HG03196 (cell line): ENCODE data around the gene TBCD.

Experiments used
- ATAC-seq: cut with Tn5 transposase; IDR thresholded peaks from one replicate; pipeline ENCODE4 v1.9.1; 2021; ENCODE audit not compliant: unreplicated experiment

TBCD gene

GRCh38 chr17:82918508-82918907, 166.6 kb downstream of the TBCD start:
- no peak for ATAC-seq

- ATAC-seq = no peak
Observed at GRCh38 chr17:82920150-82920549, 168.3 kb downstream of the TBCD start.

- ATAC-seq = no peak
Observed at GRCh38 chr17:82920715-82921114, 168.8 kb downstream of the TBCD start.

GRCh38 chr17:82921426-82921825, 169.6 kb downstream of the TBCD start:
- ATAC-seq = no peak

- no peak for ATAC-seq
Observed at GRCh38 chr17:82922646-82923045, 170.8 kb downstream of the TBCD start.

- ATAC-seq = no peak
Observed at GRCh38 chr17:82923366-82924113, 171.7 kb downstream of the TBCD start.

- ATAC-seq = no peak
Observed at GRCh38 chr17:82924214-82924613, 172.3 kb downstream of the TBCD start.

GRCh38 chr17:82924812-82925211, 172.9 kb downstream of the TBCD start:
- ATAC-seq = no peak

- ATAC-seq = no peak
Observed at GRCh38 chr17:82925336-82925735, 173.5 kb downstream of the TBCD start.

- no peak for ATAC-seq
Observed at GRCh38 chr17:82926081-82926480, 174.2 kb downstream of the TBCD start.

- ATAC-seq = no peak
Observed at GRCh38 chr17:82926716-82927115, 174.9 kb downstream of the TBCD start.

- ATAC-seq = no peak
Observed at GRCh38 chr17:82927311-82927660, 175.4 kb downstream of the TBCD start.

- no peak for ATAC-seq
Observed at GRCh38 chr17:82927661-82928601, 176.1 kb downstream of the TBCD start.

- no peak for ATAC-seq
Observed at GRCh38 chr17:82929011-82929622, 177.3 kb downstream of the TBCD start.

- ATAC-seq = no peak
Observed at GRCh38 chr17:82929676-82930042, 177.8 kb downstream of the TBCD start.

GRCh38 chr17:82930043-82930923, 178.4 kb downstream of the TBCD start:
- ATAC-seq = no peak

GRCh38 chr17:82930924-82931698, 179.2 kb downstream of the TBCD start:
- ATAC-seq = no peak

GRCh38 chr17:82931699-82932517, 180.0 kb downstream of the TBCD start:
- no peak for ATAC-seq
